OCI-LY1 (cell line): ENCODE results near the gene NKPD1.

ENCODE experiments used
- H2AFZ ChIP-seq: fragments of 200-600 bp; sonication (generic), shearing (Covaris generic); 2 replicates; pipeline ENCODE4 v1.6.0; 2014; ENCODE audit warnings: antibody characterized with exemption, mild to moderate bottlenecking, low read length
- H3F3A ChIP-seq: fragments of 200-600 bp; sonication (generic), shearing (Covaris generic); 2 replicates; pipeline ENCODE4 v1.6.0; 2014; ENCODE audit warnings: mild to moderate bottlenecking, antibody characterized with exemption, low read length, moderate library complexity; ENCODE audit not compliant: insufficient read depth
- H3K27ac ChIP-seq: fragments of 200-600 bp; sonication (generic); 2 replicates; pipeline ENCODE4 v1.5.1; 2014; ENCODE audit warnings: low read length, mixed run types, mild to moderate bottlenecking, low read depth; ENCODE audit not compliant: poor library complexity, severe bottlenecking
- H3K27me3 ChIP-seq: fragments of 200-600 bp; sonication (generic); 2 replicates; pipeline ENCODE4 v1.6.0; 2014; ENCODE audit warnings: antibody characterized with exemption, mild to moderate bottlenecking, low read length, moderate library complexity; ENCODE audit not compliant: insufficient read depth
- H3K36me3 ChIP-seq: fragments of 200-600 bp; sonication (generic); 2 replicates; pipeline ENCODE4 v1.6.1; 2014; ENCODE audit warnings: mild to moderate bottlenecking, antibody characterized with exemption, low read length, moderate library complexity, mixed read lengths; ENCODE audit not compliant: insufficient read depth
- H3K4me1 ChIP-seq: fragments of 200-600 bp; sonication (generic); 2 replicates; pipeline ENCODE4 v1.5.1; 2014; ENCODE audit warnings: mild to moderate bottlenecking, low read length, moderate library complexity; ENCODE audit not compliant: insufficient read depth, severe bottlenecking
- H3K4me2 ChIP-seq: fragments of 200-600 bp; sonication (generic), shearing (Covaris generic); 2 replicates; pipeline ENCODE4 v1.6.1; 2014; ENCODE audit warnings: low read length
- H3K4me3 ChIP-seq: fragments of 200-600 bp; sonication (generic); 2 replicates; pipeline ENCODE4 v1.5.1; 2014; ENCODE audit warnings: low read length, low read depth, mild to moderate bottlenecking, mixed read lengths; ENCODE audit not compliant: poor library complexity, severe bottlenecking
- H3K79me2 ChIP-seq: fragments of 200-600 bp; shearing (Covaris generic); 2 replicates; pipeline ENCODE4 v1.6.1; 2016; ENCODE audit warnings: mixed run types, low read length, mixed read lengths; ENCODE audit not compliant: insufficient read depth
- H3K9ac ChIP-seq: fragments of 200-600 bp; sonication (generic), shearing (Covaris generic); 2 replicates; pipeline ENCODE4 v1.6.1; 2014; ENCODE audit warnings: mild to moderate bottlenecking, low read length, mixed read lengths
- H3K9me2 ChIP-seq: fragments of 200-600 bp; sonication (generic), shearing (Covaris generic); 2 replicates; pipeline ENCODE4 v1.6.1; 2014; ENCODE audit warnings: low read depth, mild to moderate bottlenecking, low read length, mixed read lengths
- H3K9me3 ChIP-seq: fragments of 200-600 bp; shearing (Covaris generic); 2 replicates; pipeline ENCODE4 v1.6.1; 2014; ENCODE audit warnings: low read length, mixed read lengths
- H4K20me1 ChIP-seq: fragments of 200-600 bp; sonication (generic), shearing (Covaris generic); 2 replicates; pipeline ENCODE4 v1.6.0; 2016; ENCODE audit warnings: mild to moderate bottlenecking, low read length; ENCODE audit not compliant: insufficient read depth
- CTCF ChIP-seq: fragments of 200-600 bp; sonication (generic), shearing (Covaris generic); IDR thresholded peaks from 2 replicates; pipeline ENCODE4 v1.5.1; 2017; ENCODE audit warnings: mild to moderate bottlenecking, antibody characterized with exemption, low read length, moderate library complexity, mixed read lengths
- EZH2 ChIP-seq: fragments of 200-600 bp; sonication (generic), shearing (Covaris generic); IDR thresholded peaks from 2 replicates; pipeline ENCODE4 v1.8.0; 2017; ENCODE audit warnings: borderline replicate concordance, mixed run types, mild to moderate bottlenecking, antibody characterized with exemption, low read length, moderate library complexity, mixed read lengths

The NKPD1 gene

GRCh38 chr19:45169602-45170001, 8.8 kb upstream of the NKPD1 start:
- no peaks in the 10 kb centered on the region for H3K36me3 ChIP-seq
- no peaks in the 10 kb centered on the region for H3K79me2 ChIP-seq
- H3F3A ChIP-seq: no peaks in the 10 kb centered on the region
- H2AFZ ChIP-seq: no peak overlapping the region
- no peaks in the 10 kb centered on the region for H3K4me1 ChIP-seq
- no peaks in the 10 kb centered on the region for H3K27me3 ChIP-seq
- no peak overlapping the region for H3K4me3 ChIP-seq
- no peak overlapping the region for H3K4me2 ChIP-seq
- no peak overlapping the region for H3K9ac ChIP-seq
- H3K9me2 ChIP-seq: no peaks in the 10 kb centered on the region
- no peaks in the 10 kb centered on the region for H3K9me3 ChIP-seq
- H4K20me1 ChIP-seq: no peaks in the 10 kb centered on the region
- H3K27ac ChIP-seq: no peak overlapping the region
- TF ChIP-seq EZH2 (no peak), CTCF (no peak)

GRCh38 chr19:45168767-45169351, 8.1 kb upstream of the NKPD1 start:
- Histone ChIP-seq H3K4me2 (no peak overlapping the region), H3F3A (no peaks in the 10 kb centered on the region), H3K9me2 (no peaks in the 10 kb centered on the region), H3K9ac (no peak overlapping the region), H3K9me3 (no peaks in the 10 kb centered on the region), H3K4me3 (no peak overlapping the region), H3K79me2 (no peaks in the 10 kb centered on the region), H2AFZ (no peak overlapping the region), H3K36me3 (no peaks in the 10 kb centered on the region), H3K27ac (no peak overlapping the region), H4K20me1 (no peaks in the 10 kb centered on the region), H3K4me1 (no peaks in the 10 kb centered on the region), H3K27me3 (peaks cover under 1% of the 10 kb centered on the region; the same call in 1 of the 2 replicates)
- TF ChIP-seq CTCF (peak; percentile 18; the same call in 1 of the 2 replicates), EZH2 (no peak)

- H3K4me1 ChIP-seq: no peaks in the 10 kb centered on the region
- no peaks in the 10 kb centered on the region for H3K79me2 ChIP-seq
- H4K20me1 ChIP-seq: no peaks in the 10 kb centered on the region
- TF ChIP-seq CTCF (no peak), EZH2 (no peak)
- H3K36me3 ChIP-seq: no peaks in the 10 kb centered on the region
- H3K9ac ChIP-seq: no peak overlapping the region
- no peaks in the 10 kb centered on the region for H3K9me3 ChIP-seq
- H3F3A ChIP-seq: no peaks in the 10 kb centered on the region
- no peak overlapping the region for H3K4me2 ChIP-seq
- H2AFZ ChIP-seq: no peak overlapping the region
- no peaks in the 10 kb centered on the region for H3K9me2 ChIP-seq
- no peak overlapping the region for H3K4me3 ChIP-seq
- no peak overlapping the region for H3K27ac ChIP-seq
- peaks cover 13% of the 10 kb centered on the region for H3K27me3 ChIP-seq
These were observed 6.0 kb upstream of the NKPD1 start for GRCh38 chr19:45166723-45167252.
